Measurements from ENCODE around the gene LUC7L2. TPM values are rescaled to one million over a fixed set of nuclear protein-coding genes. Genes with fewer than 3 reads are reported as not detected.
A peak's percentile ranks its signal among the peaks of the same experiment; 100 is the strongest.

LUC7L2 gene
- total and polyA plus RNA-seq, 9 of the 15 experiments (the other 6 are each of a cell fraction or from before 2014, with no cell fraction given), result 56.1 to 207 (median 141) TPM

GRCh38 chr7:139340037-139340807 is 19.5 kb upstream of the LUC7L2 start (continued):
- TF ChIP-seq ZBTB12 (CRISPR knock-in tag; IDR thresholded peaks at IDR 0.05), result peak; percentile 88
- TF ChIP-seq RAD21 (CRISPR knock-in tag; conservative IDR thresholded peaks at IDR 0.05 in 1 of 2, IDR thresholded peaks at IDR 0.05 in 1 of 2), result peak; percentile 27 to 50; a peak in 3 of 4 replicates
- no peak for TF ChIP-seq SAFB2 (IDR thresholded peaks at IDR 0.05; ENCODE audit: borderline replicate concordance, low read depth, low read length, severe bottlenecking)
- no peak for TF ChIP-seq THRA (IDR thresholded peaks at IDR 0.05)
- no peak; the same call in 1 of the 2 replicates for TF ChIP-seq ZNF253 (CRISPR knock-in tag; conservative IDR thresholded peaks at IDR 0.05)
- TF ChIP-seq NKRF (IDR thresholded peaks at IDR 0.05; ENCODE audit: borderline replicate concordance), result 0 out of 2 replicates have a peak, but pooled peaks have one; percentile 68
- no peak; the same call in 1 of the 2 replicates for TF ChIP-seq ZNF707 (CRISPR knock-in tag; conservative IDR thresholded peaks at IDR 0.05)
- no peak for TF ChIP-seq ILK (tag; IDR thresholded peaks at IDR 0.05; ENCODE audit: borderline replicate concordance, low read depth)
- TF ChIP-seq RBM22 (IDR thresholded peaks at IDR 0.05; ENCODE audit: low read depth, low read length, poor library complexity, severe bottlenecking), result peak; percentile 64
- TF ChIP-seq RNF219 (CRISPR knock-in tag; IDR thresholded peaks at IDR 0.05), result no peak
- TF ChIP-seq SIX5 (IDR thresholded peaks at IDR 0.05; ENCODE audit: borderline replicate concordance in 1 of 2, insufficient read depth in 1 of 2, low read depth in 1 of 2, low read length in 2 of 2), result peak; percentile 70 to 71
